ENCODE measurements around the gene USP7.

DNA sequence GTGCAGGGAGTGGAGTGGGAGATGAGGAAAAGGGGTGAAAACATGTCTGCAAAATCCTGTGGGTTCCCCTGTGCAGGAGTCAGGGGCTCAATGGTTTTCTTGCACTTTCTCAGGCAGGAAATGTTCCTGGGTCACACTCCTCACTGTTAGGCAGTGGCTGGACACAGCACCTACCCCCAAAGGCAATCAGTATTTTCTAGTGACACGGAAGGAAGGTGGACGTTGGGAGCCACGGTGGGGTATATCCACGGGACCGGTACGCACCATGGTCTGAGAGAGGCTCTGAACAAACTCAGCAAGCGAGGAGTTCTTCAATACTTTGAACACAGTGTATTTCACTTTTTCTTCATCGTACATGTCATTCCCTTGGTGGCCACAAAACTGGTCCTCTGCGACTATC is 60.7 kb downstream of the USP7 start:
- TF ChIP-seq, protein P1, sequence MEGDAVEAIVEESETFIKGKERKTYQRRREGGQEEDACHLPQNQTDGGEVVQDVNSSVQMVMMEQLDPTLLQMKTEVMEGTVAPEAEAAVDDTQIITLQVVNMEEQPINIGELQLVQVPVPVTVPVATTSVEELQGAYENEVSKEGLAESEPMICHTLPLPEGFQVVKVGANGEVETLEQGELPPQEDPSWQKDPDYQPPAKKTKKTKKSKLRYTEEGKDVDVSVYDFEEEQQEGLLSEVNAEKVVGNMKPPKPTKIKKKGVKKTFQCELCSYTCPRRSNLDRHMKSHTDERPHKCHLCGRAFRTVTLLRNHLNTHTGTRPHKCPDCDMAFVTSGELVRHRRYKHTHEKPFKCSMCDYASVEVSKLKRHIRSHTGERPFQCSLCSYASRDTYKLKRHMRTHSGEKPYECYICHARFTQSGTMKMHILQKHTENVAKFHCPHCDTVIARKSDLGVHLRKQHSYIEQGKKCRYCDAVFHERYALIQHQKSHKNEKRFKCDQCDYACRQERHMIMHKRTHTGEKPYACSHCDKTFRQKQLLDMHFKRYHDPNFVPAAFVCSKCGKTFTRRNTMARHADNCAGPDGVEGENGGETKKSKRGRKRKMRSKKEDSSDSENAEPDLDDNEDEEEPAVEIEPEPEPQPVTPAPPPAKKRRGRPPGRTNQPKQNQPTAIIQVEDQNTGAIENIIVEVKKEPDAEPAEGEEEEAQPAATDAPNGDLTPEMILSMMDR (IDR thresholded peaks at IDR 0.05) = no peak
- TF ChIP-seq EP300 (IDR thresholded peaks at IDR 0.05) = no peak
- no peak for TF ChIP-seq POLR2A (IDR thresholded peaks at IDR 0.05)

Measured in upper lobe of left lung (tissue), 4 donors.